Erythroblast (primary cell): ENCODE data around the gene APIP.
"Not testable (repeated sequence)": the region's sequence is repeated elsewhere in the genome, so short reads cannot be mapped to it uniquely, and the experiment has no call there.

Experiments used
- GATA1 ChIP-seq: IDR thresholded peaks from 2 replicates; pipeline ENCODE4 v1.6.1; 2011; ENCODE audit warnings: low read depth, mild to moderate bottlenecking, control low read depth, low read length, moderate library complexity
- POLR2A ChIP-seq: IDR thresholded peaks from 2 replicates; pipeline ENCODE4 v1.6.1; 2011; ENCODE audit warnings: mild to moderate bottlenecking, low read length

DNA sequence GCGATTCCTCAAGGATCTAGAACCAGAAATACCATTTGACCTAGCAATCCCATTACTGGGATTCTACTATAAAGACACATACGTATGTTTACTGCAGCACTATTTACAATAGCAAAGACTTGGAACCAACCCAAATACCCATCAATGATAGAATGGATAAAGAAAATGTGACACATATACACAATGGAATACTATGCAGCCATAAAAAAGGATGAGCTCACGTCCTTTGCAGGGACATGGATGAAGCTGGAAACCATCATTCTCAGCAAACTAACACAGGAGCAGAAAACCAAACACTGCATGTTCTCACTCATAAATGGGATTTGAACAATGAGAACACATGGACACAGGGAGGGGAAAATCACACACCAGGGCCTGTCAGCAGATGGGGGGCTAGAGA lies 20.0 kb downstream of the APIP start:
- TF ChIP-seq POLR2A, GATA1: not testable (repeated sequence)
